Ishikawa (cell line): Measurements from ENCODE around the gene FAM174C.

Experiments
- CEBPB ChIP-seq: IDR thresholded peaks from 2 replicates; pipeline ENCODE4 v1.6.1; 2012
- CREB1 ChIP-seq: IDR thresholded peaks from 2 replicates; pipeline ENCODE4 v1.6.1; 2012; ENCODE audit warnings: low read depth

GRCh38 chr19:1261798-1262622, 13.3 kb upstream of the FAM174C start:
- TF ChIP-seq CEBPB (no peak), CREB1 (0 out of 2 replicates have a peak, but pooled peaks have one; percentile 24)
